ENCODE data around the gene MRNIP.

The MRNIP gene

DNA sequence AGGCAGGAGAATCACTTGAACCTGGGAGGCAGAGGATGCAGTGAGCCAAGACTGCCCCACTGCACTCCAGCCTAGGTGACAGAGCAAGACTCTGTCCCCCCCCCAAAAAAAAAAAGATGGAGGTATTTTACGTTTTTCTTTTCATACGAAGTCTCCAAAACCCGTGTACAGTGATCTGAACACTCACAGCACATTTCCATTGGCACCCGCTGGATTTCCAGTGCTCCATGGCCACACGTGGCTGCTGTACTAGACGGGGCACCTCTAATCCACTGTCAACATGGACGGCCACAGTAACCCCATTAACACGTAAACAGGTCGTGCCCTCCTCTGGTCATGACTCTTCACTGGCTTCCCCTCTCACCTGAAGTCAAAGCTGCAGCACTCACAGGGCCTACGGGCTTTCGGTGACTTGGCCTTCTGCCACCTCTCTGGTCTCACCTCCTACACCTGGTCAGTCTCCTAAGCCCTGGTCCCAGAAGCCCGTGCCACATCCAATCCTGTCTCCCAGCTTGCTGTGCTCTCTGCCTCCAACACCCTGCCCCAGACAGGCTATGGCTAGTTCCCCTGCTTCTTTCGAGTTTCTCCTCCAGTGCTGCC lies 27.0 kb upstream of the MRNIP start:
- Histone ChIP-seq H3K4me3 (ENCODE audit: low read depth, low read length, poor library complexity, severe bottlenecking) (no peak overlapping the region), H2AFZ (ENCODE audit: low read length) (no peak overlapping the region), H3K9me2 (ENCODE audit: low read depth, low read length) (no peaks in the 10 kb centered on the region), H3K79me2 (ENCODE audit: insufficient read depth, low read length) (no peaks in the 10 kb centered on the region), H3K36me3 (ENCODE audit: insufficient read depth, low read length) (peaks cover 83% of the 10 kb centered on the region), H3K9ac (ENCODE audit: low read length) (no peak overlapping the region), H3F3A (ENCODE audit: insufficient read depth, low read length) (no peaks in the 10 kb centered on the region), H3K9me3 (ENCODE audit: low read length) (peaks cover 20% of the 10 kb centered on the region), H4K20me1 (ENCODE audit: insufficient read depth, low read length) (no peaks in the 10 kb centered on the region), H3K27me3 (ENCODE audit: insufficient read depth, low read length) (no peaks in the 10 kb centered on the region), H3K4me2 (ENCODE audit: low read length) (no peak overlapping the region), H3K4me1 (ENCODE audit: insufficient read depth, low read length, severe bottlenecking) (no peaks in the 10 kb centered on the region), H3K27ac (ENCODE audit: low read depth, low read length, poor library complexity, severe bottlenecking) (no peak overlapping the region)
- no peak for TF ChIP-seq EZH2 (IDR thresholded peaks at IDR 0.05; ENCODE audit: borderline replicate concordance, low read length)
- TF ChIP-seq, protein P1, sequence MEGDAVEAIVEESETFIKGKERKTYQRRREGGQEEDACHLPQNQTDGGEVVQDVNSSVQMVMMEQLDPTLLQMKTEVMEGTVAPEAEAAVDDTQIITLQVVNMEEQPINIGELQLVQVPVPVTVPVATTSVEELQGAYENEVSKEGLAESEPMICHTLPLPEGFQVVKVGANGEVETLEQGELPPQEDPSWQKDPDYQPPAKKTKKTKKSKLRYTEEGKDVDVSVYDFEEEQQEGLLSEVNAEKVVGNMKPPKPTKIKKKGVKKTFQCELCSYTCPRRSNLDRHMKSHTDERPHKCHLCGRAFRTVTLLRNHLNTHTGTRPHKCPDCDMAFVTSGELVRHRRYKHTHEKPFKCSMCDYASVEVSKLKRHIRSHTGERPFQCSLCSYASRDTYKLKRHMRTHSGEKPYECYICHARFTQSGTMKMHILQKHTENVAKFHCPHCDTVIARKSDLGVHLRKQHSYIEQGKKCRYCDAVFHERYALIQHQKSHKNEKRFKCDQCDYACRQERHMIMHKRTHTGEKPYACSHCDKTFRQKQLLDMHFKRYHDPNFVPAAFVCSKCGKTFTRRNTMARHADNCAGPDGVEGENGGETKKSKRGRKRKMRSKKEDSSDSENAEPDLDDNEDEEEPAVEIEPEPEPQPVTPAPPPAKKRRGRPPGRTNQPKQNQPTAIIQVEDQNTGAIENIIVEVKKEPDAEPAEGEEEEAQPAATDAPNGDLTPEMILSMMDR (IDR thresholded peaks at IDR 0.05; ENCODE audit: low read length): no peak

DNA sequence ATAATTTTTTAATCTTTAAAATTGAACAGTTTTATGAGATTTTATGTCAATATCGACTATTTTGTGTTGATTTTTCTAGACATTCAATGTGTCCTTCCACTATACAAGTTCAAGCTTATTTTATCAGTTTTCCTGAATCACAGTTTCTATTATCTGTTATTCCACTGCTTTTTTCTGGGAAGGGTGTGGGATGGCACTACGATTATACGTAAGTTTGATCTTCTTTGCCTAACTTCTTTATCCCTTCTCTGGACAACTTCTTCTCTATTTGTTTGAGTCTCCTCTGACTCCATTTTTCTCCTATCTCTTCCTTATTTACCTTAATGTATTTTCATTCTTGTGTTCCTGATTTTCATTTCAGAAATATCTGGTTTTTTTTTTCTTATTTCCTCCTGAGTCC lies 24.5 kb upstream of the MRNIP start:
- Histone ChIP-seq H3K9me3 (ENCODE audit: low read length) (peaks cover 20% of the 10 kb centered on the region), H3F3A (ENCODE audit: insufficient read depth, low read length) (no peaks in the 10 kb centered on the region), H3K36me3 (ENCODE audit: insufficient read depth, low read length) (peaks cover 64% of the 10 kb centered on the region), H3K27ac (ENCODE audit: low read depth, low read length, poor library complexity, severe bottlenecking) (no peak overlapping the region), H3K9ac (ENCODE audit: low read length) (no peak overlapping the region), H2AFZ (ENCODE audit: low read length) (no peak overlapping the region), H3K4me2 (ENCODE audit: low read length) (no peak overlapping the region), H3K4me1 (ENCODE audit: insufficient read depth, low read length, severe bottlenecking) (no peaks in the 10 kb centered on the region), H3K79me2 (ENCODE audit: insufficient read depth, low read length) (no peaks in the 10 kb centered on the region), H4K20me1 (ENCODE audit: insufficient read depth, low read length) (no peaks in the 10 kb centered on the region), H3K27me3 (ENCODE audit: insufficient read depth, low read length) (no peaks in the 10 kb centered on the region), H3K9me2 (ENCODE audit: low read depth, low read length) (no peaks in the 10 kb centered on the region), H3K4me3 (ENCODE audit: low read depth, low read length, poor library complexity, severe bottlenecking) (no peak overlapping the region)
- TF ChIP-seq EZH2 (IDR thresholded peaks at IDR 0.05; ENCODE audit: borderline replicate concordance, low read length): no peak
- TF ChIP-seq, protein P1 (IDR thresholded peaks at IDR 0.05; ENCODE audit: low read length): no peak

- TF ChIP-seq, protein P1 (IDR thresholded peaks at IDR 0.05; ENCODE audit: low read length): no peak
- TF ChIP-seq EZH2 (IDR thresholded peaks at IDR 0.05; ENCODE audit: borderline replicate concordance, low read length): no peak
- Histone ChIP-seq H3K9ac (ENCODE audit: low read length) (no peak overlapping the region), H3K79me2 (ENCODE audit: insufficient read depth, low read length) (no peaks in the 10 kb centered on the region), H4K20me1 (ENCODE audit: insufficient read depth, low read length) (no peaks in the 10 kb centered on the region), H3K4me2 (ENCODE audit: low read length) (no peak overlapping the region), H3K27me3 (ENCODE audit: insufficient read depth, low read length) (no peaks in the 10 kb centered on the region), H3K4me3 (ENCODE audit: low read depth, low read length, poor library complexity, severe bottlenecking) (no peak overlapping the region), H2AFZ (ENCODE audit: low read length) (no peak overlapping the region), H3K9me3 (ENCODE audit: low read length) (peaks cover 20% of the 10 kb centered on the region), H3K9me2 (ENCODE audit: low read depth, low read length) (no peaks in the 10 kb centered on the region), H3K27ac (ENCODE audit: low read depth, low read length, poor library complexity, severe bottlenecking) (no peak overlapping the region), H3F3A (ENCODE audit: insufficient read depth, low read length) (no peaks in the 10 kb centered on the region), H3K4me1 (ENCODE audit: insufficient read depth, low read length, severe bottlenecking) (no peaks in the 10 kb centered on the region), H3K36me3 (ENCODE audit: insufficient read depth, low read length) (peaks cover 60% of the 10 kb centered on the region)
These were observed 23.7 kb upstream of the MRNIP start for GRCh38 chr5:179882338-179882737.

Measured in OCI-LY1 (cell line).